HG03520 (cell line): ENCODE measurements around the gene DOCK10.

ENCODE experiments used
- ATAC-seq: cut with Tn5 transposase; IDR thresholded peaks from one replicate; pipeline ENCODE4 v1.9.1; 2021; ENCODE audit warnings: mild to moderate bottlenecking, moderate library complexity; ENCODE audit not compliant: unreplicated experiment

The DOCK10 gene

DNA sequence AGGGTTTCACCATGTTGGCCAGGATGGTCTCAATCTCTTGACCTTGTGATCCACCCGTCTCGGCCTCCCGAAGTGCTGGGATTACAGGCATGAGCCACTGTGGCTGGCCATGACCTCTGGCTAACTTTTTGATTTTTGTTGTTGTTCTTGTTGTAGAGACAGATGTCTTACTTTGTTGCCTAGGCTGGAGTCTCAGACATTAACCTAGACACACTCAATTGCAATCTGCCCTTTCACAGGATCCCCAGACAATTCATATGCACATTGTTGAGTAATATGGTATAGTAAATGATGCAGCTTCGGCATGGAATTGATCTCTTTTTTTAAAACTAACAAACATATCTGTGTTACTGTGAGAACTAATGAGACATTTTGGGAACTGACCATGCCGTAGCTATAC lies 195.6 kb downstream of the DOCK10 start:
- no peak for ATAC-seq

DNA sequence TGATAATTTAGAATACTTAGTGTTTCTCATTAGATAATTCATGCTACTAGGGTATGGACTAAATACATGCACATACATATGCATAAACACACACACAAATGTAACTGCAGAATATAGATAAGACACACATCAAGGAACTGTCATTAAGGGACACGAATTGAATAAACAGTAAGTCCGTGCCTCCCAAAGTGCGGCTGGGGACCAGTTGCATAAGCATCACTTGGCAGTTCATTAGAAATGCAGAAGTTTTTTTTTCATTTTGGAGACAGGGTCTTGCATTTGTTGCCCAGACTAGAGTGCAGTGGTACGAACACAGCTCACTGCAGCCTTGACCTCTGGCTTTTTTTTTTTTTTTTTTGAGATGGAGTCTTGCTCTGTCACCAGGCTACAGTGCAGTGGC lies 196.1 kb downstream of the DOCK10 start:
- ATAC-seq, result no peak

DNA sequence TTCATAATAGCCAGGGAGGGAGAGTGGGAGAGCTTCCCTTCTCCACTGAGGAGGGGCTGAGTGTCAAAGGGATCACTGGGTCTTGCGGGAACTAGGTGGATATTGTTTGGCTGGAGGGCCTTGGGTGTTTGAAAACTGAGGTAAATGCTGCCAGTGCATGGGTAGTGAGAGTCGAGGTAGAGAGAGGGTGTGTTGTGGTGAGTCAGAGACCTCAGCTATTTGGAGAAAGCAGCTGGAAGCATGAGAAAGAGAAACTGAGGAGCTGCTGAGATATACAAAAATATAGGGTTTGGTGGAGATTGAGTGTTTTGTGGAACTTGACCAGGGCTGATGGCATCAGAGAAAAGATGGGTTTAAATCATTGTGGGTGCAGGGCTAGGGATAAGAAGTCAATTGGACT lies 199.1 kb downstream of the DOCK10 start:
- no peak for ATAC-seq

DNA sequence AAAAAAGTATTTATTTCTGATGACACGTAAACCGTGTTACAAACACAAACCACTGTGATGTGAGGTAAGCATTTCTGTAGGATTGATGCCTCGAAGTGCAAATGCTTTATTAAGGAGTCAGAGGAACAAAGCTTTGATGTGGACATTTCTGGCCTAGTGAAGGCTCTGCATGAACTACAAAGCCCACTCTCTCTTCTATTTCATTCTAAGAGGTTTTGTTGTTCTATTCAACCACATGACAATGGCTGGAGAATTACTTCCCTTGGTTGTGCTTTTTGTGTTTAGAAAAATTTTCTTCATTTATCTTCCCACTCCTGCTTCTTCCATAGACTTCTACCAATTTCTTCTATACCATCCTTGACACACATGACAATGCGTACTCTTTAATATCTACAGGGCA lies 200.4 kb downstream of the DOCK10 start:
- ATAC-seq, result no peak

DNA sequence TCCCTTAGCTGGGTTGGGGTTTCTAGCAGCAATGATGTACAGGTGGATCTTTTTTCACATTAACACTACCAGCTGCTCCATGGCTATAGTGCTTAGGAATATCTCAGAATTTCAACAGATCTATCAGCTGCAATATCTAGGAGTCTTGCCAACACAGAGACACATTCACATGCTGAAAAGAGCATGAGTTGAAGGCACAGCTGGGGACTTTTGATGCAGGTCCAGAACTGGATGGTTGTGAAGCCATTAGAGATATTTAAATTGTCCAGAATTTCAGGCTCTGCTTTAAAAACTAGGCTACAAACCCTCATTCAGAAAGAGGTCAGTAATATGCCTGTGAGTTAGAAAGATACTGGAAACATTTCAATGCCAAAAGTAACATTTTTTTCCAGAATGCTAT lies 203.9 kb downstream of the DOCK10 start:
- no peak for ATAC-seq

DNA sequence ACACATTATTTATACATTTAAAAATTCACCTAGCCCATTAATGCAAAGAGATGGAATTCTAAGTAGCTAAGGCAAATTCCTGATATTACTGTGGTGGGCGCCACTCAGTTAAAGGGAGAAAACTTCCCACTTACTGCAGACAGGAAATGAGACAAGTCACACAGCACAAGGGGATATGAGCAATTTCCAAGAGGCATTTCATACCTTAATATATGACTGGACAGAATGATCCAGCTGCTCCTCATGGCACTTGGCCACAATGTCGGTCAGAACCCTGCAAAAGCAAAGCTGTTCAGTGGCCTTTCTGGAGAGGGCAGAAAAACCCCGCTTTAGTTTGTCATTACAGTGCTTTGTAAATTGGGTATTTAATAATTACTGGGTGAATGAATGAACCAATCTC lies 204.7 kb downstream of the DOCK10 start:
- ATAC-seq, result no peak

DNA sequence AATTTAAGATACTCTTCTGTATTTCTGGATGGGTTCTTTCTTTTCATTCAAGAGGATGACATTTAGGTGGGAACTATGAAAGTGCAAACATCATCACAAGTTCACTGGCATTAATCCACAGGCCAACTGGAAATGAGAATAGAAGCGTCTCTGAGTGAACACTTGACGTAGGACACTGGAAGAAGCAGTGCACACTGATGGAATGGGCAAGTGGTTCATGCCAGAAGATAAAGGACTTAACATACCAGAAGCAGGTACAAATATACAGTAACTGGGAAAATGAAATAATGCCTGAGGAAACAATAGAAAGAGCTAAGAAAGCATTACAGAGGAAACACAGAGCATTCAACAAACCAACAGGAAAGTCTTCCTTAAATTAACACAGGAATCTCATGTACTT lies 205.2 kb downstream of the DOCK10 start:
- ATAC-seq, result no peak

DNA sequence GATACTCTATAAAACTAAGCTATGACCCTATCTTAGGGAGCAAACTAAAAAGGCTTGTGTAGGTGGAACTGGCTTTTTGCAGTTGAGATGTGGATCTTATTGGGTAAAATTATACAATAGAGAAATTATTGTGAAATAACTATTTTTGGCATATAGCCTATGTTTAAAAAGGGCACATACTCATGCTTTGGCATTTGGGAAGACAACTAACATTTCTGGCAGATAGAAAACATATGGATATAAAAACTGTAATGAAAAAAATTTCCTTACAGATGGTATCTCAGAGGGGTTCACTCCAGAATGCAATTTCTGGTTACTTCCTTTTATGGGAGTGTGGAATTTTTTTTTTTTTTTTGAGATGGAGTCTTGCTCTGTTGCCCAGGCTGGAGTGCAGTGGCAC lies 206.0 kb downstream of the DOCK10 start:
- no peak for ATAC-seq

DNA sequence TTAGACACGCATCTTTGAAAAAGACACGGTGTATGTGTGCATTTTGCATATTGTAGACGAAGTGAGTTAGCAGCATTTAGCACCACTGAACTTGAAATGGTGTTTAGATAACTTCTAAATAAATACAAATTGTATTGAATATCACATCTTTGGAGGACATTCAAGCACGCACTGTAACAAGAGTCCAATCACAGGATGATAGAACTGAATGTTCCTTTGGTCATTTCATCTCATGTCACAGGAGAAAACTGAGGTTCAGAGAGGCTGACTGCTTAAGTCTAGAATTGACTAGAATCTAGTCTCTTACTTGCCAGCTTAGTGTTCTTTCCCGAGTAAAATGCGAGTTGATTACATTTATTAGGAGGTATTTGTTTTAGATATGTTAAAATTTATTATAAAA lies 206.9 kb downstream of the DOCK10 start:
- ATAC-seq, result no peak

DNA sequence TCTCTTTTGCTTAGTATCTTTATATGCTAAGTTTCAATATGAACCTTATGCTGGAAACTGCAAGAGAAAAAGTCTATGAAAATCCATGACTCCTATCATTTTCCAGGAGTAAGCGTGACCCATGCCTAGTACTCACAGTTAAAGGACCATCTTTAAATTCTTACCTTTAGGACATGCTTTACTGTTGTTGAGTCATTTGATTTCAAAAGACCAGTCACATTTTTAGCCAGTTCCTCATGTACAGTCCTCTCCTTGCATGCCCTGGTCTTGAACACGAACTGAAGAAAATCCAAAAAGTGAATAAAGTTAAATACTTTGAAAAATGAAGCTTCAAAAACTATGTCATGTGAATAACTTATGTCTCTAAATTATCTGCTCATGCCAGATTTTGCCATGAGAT lies 208.3 kb downstream of the DOCK10 start:
- no peak for ATAC-seq

DNA sequence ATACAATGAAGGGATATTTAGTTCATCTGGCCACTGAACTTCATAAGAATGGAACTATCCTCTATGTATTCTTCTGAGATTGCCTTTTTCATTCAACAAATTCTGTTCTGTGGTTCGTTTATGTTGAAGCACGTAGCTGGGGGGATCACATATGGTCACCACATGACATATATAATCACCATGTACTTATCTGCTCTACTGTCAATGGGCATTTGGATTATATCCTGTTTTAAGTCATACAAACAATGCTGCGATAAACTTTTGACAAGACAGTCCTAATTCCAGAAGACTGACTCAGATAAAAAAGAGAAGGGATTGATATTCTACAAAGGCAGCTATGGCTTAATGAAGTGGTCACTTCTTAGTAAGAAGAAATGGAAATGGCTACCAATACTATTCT lies 210.1 kb downstream of the DOCK10 start:
- ATAC-seq, result no peak

DNA sequence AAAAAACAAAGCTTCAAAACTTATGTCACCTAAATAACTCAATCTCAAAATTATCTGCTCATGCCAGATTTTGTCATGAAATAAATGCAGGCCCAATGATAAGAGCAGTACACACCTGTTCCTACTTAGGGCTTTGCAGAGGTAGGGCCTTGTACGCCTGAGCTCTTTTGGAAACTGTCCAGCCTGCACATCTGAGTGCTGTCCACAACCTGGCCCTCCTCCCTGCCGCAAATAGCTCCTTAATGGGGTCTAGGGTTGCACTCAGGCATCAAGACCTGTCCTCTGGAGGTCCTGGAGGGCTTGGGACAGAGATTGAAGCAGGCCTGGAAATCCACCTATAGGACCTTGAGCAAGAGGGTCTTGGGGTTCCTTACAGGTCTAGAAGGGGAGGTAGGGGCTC lies 210.7 kb downstream of the DOCK10 start:
- no peak for ATAC-seq

DNA sequence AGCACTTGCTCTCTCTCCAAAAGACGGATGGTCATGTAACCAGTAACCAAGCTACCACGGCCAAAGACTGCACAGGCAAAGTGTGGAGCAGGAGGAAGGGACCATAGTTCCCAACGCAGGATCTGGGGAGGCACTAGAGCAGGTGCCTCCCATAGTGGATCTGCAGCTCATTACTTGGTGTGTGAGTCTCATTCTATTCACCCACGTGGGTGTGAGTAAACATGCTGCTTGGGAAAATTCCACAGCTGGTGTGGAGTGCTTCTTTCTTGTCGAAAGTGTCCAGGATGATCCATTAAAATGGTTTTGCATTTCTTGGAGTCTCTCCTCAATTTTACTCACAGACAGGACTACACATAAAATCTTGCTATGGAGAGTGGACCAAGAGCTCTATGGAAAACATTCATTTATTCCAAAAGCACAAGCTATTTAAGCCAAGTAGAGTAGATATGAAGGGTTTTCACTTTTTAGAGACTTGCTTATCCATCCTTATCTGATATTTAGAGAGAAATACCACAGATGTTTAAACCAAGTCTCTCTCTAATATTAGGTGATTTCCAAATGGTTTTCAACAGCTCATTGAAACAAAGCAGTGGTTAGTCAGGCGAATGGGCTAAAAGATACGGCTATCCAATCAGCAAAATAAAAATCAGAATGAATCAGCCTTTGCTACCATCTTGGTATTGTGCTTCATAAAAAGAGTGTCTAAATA lies 221.8 kb downstream of the DOCK10 start:
- no peak for ATAC-seq

DNA sequence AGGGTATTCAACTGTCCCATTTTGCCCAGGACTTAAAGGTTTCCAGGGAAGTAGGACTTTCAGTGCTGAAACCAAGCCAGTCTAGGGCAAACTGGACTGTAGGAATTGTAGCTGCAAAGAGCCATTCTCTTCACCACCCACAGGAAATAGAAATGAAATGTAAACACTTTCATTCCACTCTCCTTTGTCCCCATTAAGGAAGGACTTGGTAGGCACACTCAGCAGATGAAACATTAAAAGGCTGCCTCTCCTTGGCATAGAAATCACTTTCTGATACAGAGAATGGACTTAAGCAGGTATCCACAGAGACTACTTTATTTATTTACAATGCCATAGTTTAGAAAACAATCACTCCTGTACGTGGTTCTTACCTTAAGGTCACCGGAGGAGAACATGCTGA lies 223.2 kb downstream of the DOCK10 start:
- no peak for ATAC-seq

DNA sequence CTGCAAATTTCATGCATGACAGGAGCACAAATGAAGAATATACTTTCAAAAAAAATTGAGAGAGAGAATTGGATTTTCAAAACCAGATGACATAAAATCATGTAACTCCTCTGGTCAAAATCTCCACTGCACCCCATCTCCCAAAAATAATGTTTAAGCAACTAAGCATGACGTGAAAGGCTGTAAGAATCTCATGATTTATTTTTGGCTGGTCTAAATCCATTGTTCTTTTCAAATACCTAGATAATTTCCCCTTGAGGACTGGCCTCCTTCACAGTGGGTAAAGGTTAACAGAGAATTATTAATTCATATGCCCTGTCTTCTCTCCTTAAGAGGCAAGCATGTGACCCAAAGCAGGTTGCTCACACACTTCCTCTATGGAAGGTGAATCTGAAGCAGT lies 224.6 kb downstream of the DOCK10 start:
- ATAC-seq, result no peak

DNA sequence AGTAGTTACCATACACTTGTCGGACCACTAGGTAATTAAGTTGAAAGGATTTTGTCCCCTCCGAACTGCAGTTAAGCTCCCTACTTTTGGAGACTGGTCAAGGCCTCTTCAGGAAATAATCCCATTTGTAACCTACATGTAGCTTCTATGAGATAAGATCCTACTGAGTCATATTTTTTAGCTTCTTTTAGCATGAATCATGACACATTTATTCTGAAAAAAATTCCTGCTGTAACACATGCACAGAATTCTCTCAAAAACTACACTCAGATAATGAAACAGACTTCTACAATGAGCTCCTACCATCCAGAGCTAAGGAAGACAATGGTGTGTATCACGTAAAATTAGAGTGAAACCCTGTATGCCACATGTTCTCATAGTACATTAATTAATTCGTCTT lies 225.5 kb downstream of the DOCK10 start:
- ATAC-seq, result no peak

DNA sequence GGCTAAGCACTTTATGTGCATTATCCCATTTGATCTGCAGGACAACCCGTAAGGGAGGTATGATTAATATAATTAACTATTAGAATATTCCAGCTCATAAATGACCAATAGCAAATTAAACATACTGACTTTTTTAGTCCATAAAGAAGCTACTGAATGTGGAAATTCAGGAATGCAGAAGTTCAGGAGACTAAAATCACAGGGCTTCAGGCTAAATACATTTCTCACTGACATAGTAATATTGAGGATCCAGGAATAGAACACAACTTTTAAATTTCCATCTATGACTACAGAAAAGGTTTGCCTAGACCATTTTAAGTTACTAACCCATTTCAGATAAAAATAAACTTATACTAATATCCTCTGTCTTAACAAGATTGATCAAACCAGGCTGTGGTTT lies 228.7 kb downstream of the DOCK10 start:
- no peak for ATAC-seq

DNA sequence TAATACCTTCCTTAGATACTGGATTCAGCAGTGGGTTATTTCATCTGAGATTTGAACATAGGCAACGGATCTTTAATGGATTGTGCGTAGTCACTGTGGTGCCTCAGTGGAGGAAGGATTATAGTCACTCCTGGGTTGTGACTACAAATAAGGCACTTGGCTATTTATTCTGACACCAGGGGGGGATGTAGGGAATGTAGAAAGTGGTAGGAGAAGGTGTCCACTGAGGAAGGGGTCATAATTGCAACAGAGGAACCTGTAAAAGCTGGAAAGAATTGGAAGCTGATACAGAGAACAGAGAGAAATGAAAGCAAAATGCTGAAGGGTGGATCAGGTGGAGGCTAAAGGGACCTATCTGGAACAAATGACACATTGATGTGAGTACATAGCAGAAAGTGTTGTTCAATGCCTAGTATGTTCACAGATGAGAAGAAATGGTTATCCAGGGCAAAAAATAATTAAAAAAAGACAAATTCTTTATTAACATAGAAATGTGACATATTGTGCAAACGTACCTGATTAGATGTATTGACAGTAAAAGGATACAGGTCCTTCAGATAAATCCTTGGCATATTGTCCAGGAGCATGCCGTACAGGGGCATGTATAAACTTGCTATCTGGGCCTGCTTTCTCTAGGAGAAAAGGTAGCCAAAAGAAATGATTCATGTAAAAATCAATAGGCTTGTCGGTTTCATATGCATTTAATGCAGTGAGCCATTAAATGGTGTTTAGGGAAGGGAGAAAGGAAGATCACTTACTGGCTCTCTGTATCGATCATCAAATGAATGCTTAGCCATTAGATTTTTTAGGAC lies 234.9 kb downstream of the DOCK10 start:
- no peak for ATAC-seq

DNA sequence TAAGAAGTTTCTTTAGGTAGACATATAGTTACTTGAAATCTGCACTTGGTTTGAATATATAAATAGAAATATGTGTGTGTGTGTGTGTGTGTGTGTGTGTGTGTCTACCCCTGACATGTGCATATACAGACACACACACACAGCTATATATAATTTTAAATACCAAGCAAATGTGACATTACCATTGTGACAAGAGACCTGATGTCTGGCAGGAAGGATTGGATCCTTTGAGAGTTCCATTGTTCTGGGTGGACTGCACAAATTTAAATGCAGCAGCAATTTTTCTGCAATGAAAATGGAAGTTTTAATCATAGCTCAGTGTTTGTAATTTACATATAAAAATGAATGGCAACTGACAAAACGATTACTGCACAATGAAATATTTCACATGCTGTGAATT lies 238.3 kb downstream of the DOCK10 start:
- ATAC-seq, result no peak

DNA sequence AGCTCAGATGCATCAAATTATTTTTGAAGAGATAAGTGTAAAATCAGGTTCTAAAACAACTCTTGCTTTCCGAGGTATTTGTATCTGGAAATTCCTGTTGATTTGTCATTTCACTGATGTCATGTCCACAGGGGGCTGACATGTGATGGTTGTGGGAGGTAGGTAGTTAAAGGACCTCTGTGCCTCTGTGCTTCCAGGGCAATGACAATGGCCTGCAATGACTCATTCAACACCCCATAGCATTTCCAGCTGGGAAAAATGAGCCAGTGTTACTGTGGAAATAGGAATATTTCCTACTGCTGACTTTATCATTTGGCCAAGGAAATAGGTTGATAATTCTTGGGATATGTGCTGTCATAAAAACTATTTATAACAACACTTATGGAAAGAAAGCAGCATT lies 239.9 kb downstream of the DOCK10 start:
- ATAC-seq, result no peak

DNA sequence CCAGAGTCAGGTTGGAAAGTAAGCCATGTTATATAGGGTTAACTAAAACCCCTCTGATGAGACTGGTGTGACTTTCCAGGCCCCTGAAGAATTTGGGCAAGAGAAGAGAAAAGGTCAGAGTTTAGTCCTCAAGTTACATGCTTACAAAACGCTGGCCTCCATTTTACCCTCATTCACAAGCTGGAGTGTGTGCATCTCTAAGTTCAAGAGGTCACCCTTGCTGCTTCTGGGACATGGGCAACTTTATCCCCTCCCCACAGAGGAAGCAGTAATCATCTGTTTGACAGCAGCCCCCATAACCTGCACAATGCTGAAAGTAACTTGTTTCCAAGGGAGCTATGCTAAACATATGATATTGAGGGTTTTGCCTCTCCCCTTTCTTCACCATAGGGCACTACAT lies 240.9 kb downstream of the DOCK10 start:
- no peak for ATAC-seq

DNA sequence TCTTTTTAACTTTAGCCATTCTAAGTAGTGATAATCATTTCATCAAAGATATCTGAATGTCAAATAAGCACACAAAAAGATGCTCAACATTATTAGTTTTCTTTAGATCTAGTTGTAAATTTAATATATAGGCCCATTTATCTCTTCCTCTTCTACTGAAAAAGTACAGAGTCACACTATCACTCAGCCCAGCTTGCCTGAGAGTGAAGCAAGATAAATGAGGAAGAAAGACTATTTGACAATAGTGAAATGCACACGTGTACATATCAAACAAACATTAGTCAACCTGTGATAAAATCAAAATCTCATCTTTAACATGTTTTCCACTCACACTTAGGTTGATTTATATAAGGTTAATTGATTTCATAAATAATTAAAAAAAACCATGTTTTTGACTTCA lies 242.6 kb downstream of the DOCK10 start:
- ATAC-seq, result no peak

DNA sequence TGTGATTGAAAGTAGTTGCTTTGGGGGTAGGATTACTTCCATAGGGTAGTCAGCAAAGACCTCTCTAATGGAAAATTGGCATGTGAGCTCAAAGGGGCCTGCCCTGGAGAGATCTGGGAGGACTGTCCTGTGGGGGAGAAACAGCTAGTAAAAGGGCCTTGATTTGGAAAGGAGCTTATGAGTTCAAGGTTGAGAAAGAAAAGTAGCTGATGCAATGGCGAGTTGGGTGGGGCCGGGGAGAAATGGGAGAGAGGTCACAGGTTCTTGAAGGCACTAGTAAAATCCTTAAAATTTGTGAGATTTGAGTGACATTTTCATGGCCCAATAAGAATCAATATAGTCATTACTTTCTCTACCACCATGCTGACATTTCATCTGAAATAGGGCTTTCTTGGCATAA lies 244.1 kb downstream of the DOCK10 start:
- no peak for ATAC-seq
